Dermis microvascular lymphatic vessel endothelial cell (primary cell): ENCODE measurements around the gene COL9A2. TPM values are rescaled to one million over a fixed set of nuclear protein-coding genes. Genes with fewer than 3 reads are reported as not detected.

Source experiments
- DNase-seq, 2 donors: peaks; one replicate each; pipeline versions ENCODE4 v3.0.0 to v3.0.0-alpha.2; 2010; ENCODE audit warnings: low read depth in 2 of 2
- total RNA-seq: library from RNA; depleted of rRNA; stranded (reverse); fragments of >200 nt; gene quantifications from 2 replicates; pipeline ENCODE4 v1.2.1, GENCODE V29; 2014

COL9A2 gene
- total RNA-seq, 1 donor from 2014 or later, result 0.39 TPM

DNA sequence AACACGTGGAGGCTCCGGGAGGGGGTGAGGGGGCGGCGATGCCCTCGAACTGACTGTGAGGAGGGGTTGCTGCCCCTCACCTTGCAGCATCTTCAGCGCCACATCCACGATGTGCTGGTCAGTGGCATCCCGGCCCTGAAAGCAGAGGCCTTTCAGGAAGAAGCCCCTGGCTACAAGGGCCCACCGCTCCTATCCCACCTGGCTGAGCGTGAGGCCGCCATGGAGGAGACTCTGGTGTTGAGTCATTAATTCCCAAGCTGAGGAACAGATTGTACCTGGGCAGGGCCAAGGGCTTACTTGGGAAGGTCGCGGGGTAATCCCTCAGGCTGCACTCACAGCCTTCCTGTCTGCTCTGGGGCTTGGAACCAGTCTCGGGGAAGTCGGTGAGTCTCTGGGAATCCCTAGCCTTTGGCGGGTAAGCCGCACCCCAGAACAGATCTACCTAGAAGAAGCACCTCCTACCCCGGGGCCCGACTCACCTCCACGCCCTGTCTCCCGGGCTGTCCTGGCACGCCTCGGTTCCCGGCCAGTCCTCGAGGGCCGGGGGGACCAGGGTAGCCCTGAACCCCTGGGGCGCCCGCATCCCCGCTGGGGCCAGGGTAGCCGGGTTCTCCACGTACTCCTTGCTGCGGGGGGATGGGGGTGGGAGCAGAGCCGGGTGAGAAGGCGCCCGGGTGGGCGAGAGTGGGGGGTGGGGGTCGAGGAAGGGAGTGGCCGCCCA lies 13.9 kb downstream of the COL9A2 start:
- no peak for DNase-seq

DNA sequence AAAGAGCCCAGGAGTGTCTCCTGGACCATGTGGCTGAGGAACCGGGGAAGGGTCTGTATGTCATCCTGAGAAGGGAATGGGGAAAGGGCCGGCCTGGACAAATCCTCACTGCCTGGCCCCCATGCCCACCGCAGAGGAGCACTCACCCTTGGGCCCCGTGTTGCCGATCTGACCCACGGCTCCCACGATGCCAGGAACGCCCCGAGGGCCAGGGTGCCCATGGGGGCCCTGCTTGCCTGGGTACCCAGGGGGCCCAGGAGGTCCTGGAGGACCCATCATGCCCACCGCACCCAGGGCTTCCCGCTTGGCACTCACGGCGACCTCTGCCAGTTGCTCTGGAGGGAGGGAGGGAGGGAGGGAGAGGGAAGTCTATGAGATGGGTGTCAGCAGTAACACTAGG lies 14.6 kb downstream of the COL9A2 start:
- no peak for DNase-seq

DNA sequence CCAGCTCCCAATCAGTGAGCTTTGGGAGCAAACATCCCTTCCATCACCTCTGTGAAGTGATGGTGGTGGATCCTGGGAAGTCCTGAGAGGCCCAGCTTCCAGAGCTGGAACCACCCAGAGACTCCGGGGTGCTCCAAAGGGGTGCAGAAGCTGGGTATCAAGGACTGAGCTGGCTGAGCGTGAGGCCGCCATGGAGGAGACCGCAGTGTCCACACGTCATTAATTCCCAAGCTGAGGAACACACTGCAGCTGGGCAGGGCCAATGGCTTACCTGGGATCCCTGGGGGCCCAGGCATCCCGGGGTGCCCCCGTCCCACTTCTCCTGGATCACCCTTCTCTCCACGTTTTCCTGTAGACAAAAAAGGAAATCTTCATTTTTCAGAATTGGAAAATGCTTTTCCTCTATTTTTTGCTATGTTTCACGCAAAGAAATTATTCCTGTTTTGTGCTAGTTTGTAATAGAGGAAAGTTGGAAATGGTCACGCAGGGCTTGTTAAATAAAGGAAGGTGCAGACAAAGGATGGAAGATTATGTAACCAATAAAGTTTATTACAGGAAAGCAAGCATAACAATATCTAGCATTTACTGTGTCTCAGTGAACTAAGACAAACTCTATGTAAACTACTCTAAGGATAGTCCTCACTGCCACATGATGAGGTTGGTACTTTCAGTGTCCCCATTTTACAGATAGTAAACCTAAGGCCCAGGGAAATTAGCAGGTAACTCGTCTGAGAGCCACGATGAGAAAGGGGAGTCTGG lies 15.4 kb downstream of the COL9A2 start:
- no peak for DNase-seq

DNA sequence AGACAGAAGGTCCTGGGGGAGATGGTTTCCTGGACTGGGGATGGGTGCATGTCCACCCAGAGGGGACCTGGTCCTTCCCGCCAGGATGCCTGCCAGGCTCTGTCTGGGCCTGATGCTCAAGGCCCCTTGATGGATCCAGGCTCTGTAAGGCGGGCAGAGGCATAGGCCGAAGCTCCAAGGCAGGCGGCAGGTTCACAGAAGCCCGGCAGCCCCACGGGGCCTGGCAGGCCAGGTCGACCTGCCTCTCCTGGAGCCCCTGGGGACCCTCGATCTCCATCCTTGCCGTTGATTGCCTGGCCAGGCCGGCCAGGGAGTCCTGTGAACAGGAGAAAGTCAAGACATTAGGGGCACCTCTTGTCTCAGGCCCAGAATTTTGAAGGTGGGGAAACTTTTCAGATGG lies 16.0 kb downstream of the COL9A2 start:
- DNase-seq, result no peak

DNA sequence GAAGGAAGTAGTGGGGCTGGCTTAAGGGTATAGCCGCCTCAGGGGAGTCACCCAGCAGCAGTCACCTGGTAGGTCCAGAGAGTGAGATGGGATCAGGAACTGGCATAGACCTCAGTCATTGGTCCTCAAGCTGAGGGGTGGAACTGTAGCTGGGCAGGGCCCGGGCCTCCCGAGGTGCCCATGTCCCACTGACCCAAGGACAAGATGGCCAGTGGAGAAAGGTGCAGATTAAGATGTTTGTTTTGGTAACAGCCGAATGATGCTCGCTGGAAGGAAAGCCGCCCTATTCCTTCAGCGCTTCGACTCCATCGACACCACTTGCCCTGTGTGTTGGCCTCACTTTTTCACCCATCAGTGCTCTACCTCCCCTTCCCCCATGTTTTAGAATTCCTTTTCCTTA lies 16.4 kb downstream of the COL9A2 start:
- DNase-seq, result no peak

DNA sequence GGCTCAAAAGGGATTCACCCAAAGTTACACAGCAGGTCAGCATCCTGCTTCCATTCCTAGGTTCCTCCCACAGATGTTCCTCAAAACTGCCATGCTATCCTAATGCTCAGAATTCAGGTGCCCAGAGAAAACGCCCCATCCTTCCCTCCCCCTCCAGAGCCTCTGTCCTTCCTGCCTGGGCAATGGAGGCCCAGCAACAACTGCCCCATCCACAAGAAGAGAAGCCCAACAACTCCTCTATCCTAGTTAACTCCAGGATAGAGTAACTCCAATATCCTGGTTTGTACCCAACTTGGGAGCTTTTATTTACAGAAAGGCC lies 16.9 kb downstream of the COL9A2 start:
- no peak for DNase-seq

DNA sequence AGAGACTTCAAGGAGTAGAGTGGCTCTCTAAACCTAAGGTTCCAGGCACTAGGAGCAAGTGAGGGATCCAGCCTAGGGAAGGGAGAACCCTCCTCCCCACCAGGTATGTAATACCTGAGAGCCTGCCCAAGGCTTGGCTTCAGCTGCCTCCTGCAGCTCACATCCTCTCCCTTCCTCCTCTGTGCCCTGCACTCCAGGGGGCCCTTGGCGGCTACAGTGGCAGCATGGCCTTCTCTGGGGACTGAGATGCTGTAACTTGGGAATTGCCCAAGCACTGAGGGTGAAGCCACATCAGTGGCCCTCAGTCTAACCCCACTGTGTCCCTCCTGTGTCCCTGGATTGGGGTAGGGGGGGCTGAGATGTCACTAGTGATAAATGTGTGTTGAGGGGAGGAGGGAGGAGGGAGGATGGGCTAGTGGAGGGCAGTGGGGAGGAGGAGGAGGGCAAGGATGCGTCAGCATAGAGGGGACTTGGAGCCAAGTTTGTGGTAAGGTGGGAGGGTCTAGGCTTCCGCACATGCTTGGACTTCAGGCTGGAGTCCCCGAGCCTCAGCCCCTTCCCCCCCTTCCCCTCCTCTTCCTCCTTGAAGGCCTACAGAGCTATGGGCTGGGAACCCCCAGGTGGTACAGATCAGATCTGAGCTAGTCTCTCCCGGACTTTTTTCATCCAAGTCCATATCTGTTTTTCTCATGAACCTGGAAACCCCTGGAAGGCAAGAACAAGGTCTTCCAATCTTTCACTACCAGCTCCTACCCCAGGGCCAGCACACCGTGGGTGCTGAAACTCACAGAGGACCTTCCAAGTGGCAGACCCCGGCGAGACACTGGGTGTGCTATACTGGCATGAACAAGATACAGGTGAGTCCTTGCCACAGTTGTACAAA lies 17.5 kb downstream of the COL9A2 start:
- no peak for DNase-seq

DNA sequence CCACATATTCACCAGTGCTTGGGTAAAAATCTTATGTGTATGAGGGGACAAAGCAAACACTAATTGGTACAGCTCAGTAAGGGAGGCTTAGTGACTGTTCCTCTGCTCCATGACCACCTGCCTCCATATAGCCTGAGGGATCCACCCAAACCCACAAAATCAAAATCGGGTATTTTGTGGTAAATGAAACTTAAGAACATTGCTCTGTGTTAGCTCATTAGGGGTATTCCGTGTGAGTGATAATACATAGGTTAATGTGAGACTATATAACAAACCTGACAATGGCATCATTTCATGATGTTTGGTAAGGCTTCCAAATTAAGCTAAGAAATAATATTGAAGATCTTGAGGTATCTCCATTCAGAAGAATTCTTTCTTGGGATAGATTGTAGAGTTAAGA lies 25.8 kb downstream of the COL9A2 start:
- DNase-seq, result no peak

DNA sequence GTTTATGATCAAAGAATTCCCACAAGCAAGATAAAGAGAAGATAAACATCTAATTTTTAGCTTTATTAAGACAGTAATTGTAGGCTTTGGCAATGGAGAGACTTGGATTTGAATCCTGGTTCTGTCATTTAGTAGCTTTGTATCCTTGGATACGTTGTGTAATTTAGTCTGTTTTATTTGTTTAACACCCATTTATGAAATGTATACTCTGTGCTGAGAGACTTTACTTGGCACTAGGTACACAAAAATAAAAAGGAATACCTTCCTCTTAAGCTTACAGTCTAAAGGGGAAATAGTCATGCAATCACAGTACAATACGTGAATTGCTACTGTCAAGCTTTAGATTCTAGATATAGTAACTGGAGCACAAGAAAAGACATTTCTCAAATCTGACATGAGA lies 35.2 kb downstream of the COL9A2 start:
- DNase-seq, result no peak

DNA sequence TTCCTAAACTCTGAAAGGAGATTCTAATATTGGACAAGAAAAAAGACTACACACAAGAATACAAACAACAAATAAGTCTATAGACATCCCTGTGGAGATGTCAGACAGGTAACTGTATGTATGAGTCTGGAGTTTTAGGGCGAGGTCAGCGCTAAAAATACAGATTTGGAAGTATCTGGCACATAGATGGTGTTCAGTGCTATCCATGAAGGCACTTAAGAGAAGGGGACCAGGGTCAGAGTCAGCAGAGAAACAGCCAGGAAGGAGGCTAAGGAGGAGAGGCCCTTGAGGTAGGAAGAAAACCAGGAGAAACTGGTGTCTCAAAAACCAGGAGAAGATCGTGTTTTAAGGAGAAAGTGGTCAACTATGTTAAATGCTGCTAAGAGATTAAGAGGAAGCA lies 41.0 kb downstream of the COL9A2 start:
- DNase-seq, result no peak

DNA sequence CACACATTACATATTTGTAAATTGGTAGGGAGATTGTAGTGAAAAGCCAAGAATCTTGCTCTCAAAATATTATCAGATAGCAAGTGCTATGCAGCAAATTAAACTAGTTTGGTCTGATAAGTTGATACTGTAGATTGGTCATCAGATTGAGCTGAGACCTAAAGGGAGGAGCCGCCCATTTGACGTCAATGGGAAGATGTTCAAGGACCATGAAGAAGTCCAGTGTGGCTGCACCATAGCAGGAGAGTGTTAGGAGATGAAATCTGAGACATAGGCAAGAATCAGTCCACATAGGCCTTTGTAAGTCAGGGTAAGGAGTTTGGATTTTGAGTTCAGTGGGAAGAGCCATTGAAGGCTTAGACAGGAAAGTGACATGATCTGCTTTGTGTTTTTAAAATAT lies 42.8 kb downstream of the COL9A2 start:
- no peak for DNase-seq

DNA sequence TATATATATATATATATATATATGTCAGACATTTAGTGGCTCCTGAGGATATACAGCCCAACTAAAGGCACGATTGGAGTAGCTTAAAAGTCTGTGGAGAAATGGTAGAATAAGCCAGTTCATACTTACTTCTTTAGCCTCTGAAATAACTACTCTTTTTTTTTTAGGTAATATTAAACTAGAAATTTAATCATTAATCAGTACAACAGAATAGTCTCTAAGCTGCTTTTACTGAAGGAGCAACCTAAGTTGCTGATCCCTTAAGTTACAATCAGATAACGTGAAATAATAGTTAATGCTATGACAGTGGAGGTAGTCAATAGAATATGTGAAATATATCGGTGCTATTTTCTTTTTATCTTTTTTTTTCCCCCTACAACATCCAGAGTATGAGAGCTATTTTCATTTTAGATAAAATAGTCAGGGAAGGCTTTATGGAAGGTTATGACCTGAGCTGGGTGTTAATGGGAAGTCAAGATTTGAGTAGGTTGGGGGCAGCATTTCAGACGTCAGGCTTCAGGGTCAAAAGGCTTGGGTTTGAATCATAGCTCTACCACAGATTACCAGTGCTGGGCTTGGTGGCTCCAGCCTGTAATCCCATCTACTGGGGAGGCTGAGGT lies 43.4 kb downstream of the COL9A2 start:
- DNase-seq, result no peak

DNA sequence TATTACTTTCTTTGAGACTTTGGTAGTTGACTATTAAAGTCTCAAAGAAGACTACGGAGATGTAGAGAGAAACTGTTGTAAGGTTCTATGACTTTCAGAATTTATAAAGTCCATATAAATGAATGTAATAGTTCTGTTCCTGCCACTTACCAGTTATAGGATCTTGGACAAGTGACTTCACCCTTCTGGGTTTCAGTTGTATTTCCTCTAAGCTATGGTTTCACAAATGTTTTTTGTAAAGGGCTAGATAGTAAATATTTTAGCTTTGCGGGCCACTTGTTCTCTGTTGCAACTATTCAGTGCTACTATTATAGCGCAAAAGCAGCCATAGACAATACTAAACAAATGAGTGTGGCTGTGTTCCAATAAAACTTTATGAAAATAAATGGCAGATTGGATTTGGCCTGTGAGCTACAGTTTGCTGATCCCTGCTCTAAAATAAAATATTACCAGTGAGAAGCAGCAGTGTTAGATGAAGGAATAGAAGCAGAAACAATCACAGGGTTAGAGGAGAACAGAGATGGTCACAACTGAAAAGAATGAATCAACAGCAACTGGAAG lies 44.4 kb downstream of the COL9A2 start:
- no peak for DNase-seq

DNA sequence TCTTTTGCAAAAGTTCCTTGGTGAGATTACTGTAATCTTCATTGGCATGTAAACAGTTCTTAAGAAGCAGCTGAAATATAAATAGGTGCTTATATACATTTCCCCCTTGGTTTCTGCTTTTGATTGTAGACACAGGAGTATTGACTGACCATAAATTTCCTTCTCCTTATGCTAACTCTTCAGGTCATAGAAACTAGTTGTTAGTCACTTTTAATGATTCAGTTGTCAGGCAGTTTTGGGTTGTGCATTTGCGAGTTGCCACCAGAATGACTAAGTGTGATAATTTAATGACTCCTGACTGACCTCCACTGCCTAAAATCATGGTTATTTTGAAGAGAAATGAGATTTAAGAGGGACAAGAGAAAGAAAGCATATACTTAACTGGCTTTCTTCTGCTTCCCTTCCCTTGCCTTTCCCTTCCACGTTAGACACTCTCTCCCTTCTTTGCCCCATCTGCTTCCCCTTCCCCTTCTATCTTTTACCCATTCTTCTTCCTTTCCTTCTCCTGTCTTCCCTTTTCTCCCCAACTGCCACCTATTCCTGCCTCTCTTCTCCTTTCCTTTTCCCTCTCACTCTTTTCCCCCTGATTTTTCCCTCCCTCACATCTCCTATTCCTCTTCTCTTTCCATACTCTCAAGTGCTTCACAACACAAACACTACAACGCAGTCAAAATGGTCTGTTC lies 46.8 kb downstream of the COL9A2 start:
- DNase-seq, result no peak

DNA sequence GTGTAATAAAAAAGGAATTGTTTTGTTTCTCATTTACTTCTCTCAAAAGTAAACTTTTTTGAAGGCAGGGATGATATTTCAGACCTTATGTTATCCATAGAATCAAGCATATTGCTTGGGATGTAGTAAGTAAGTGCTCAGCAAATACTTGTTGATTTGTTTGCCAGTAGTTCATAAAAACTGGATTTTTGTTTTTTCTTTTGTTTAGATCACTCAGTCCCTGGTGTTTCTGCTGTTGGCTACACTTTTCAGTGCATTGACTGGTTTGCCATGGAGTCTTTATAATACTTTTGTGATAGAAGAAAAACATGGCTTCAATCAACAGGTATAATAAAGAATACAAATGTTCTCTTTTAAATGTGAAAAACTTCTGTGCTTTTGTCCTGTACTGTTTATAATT lies 48.9 kb downstream of the COL9A2 start:
- no peak for DNase-seq

DNA sequence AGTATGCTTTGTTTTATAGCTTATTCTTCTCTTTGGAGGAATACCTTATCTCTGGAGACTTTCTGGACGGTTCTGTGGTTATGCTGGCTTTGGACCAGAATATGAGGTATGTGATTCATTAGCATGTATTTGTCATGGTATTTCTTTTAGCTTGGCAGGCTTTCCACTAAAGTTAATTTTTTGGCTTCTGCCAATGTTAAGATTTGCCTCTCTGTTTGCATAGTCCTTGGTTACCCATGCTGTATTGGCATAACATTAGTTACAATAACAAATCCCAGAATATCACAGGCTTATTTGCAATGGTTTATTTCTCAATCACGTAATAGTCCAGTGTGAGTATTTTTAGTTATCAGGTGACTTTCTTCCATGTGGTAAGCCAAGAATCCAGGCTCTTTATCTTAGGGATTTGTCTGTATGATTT lies 49.3 kb downstream of the COL9A2 start:
- DNase-seq, result peak; percentile 31 to 37

DNA sequence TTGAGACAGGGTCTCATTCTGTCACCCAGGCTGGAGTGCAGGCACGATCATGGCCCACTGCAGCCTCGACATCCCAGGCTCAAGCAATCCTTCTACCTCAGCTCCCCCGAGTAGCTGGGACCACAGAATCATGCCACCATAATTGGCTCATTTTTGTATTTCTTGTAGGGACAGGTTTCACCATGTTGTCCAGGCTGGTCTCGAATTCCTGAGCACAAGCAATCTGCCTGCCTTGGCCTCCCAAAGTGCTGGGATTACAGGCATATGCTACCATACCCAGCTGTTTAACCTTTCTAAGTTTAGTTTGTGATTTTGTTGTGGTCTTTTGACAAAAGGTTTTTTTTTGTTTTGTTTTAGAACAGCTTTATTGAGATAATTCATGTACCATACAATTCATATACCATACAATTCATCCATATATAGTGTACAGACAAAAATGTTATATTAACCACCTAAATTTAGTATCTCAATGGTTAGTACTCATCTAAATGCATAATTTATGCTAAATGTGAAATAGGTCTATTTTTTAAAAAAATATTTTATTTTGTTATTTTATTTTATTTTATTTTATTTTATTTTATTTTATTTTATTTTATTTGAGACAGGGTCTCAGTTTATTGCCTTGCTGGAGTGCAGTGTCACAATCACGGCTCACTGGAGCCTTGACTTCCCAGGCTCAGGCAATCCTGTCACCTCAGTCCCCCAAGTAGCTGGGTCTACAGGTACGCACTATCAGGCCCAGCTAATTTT lies 50.1 kb downstream of the COL9A2 start:
- no peak for DNase-seq

DNA sequence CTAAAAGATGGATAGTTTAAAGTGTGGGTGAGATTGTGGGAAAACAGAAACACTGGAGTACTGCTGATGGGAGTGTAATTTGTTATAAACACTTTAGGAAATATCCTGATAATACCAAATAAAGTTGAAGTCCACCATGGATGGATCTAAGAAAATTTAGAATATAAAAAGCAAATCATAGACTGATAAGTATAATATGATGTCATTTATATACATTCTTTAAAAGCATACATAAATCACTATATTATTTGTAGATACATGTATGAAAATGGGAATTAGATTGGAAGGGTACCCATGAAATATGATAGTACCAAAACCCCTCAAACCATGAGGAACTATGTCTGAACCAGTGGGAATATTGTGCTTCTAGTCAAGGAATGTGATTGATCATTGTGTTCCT lies 51.2 kb downstream of the COL9A2 start:
- no peak for DNase-seq

DNA sequence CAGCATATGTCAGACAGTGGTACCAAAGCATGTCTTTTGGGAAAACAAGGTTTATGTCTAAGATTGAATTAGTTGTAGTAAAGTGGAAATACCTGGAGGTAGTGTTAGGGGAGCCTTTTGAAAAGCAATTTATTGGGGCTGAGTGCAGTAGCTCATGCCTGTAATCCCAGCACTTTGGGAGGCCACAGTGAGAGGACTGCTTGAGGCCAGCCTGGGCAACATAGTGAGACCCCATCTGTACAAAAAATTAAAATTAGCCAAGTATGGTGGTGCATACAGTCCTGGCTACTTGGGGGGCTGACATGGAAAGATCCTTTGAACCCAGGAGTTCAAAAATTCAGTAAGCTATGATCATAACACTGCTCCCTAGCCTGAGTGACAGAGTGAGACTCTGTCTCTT lies 51.8 kb downstream of the COL9A2 start:
- no peak for DNase-seq

DNA sequence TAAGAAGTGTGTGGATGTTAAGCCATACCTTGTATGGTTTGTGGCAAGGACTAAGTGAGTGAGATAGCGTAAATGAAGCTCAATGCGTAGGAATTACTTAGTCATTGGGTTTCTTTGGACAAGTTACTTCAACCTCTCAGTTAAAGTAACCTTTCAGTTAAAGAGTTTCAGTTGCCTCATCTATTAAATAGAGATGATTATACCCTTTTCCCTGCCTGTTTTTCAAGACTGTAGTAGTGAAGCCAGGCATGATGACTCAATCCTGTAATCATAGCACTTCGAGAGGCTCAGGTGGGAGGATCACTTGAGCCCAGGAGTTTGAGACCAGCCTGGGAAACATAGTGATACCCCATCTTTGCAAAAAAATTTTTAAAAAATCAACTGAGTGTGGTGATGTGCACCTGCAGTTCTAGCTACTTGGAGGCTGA lies 52.7 kb downstream of the COL9A2 start:
- no peak for DNase-seq
